Motor neuron (in vitro differentiated cells): Measurements from ENCODE around the gene RO60. TPM values are rescaled to one million over a fixed set of nuclear protein-coding genes. Genes with fewer than 3 reads are reported as not detected.

Source experiments
- ATAC-seq, 8 experiments: fragments of 200-7000 bp; cut with Tn5 transposase; replicated peaks in 6 of 8; 2 replicates each; pipeline ENCODE4 v1.8.0; 2021; ENCODE audit warnings: mild to moderate bottlenecking in 8 of 8, moderate library complexity in 8 of 8
- H3K27ac ChIP-seq, 2 donors: fragments of 250-450 bp; sonication (Bioruptor Pico); 2 replicates each; pipeline ENCODE4 v1.9.0; 2021; ENCODE audit warnings: antibody characterized with exemption in 2 of 2, mild to moderate bottlenecking in 2 of 2, moderate library complexity in 1 of 2
- H3K4me1 ChIP-seq, 2 donors: fragments of 250-450 bp; sonication (Bioruptor Pico); replicated peaks in 1 of 2; 2 replicates each; pipeline ENCODE4 v1.6.1; 2021; ENCODE audit warnings: antibody characterized with exemption in 2 of 2, mild to moderate bottlenecking in 2 of 2, moderate library complexity in 1 of 2
- H3K4me3 ChIP-seq, 5 donors: fragments of 250-450 bp; sonication (Bioruptor Pico); 2 replicates each; pipeline ENCODE4 v1.9.0; 2021; ENCODE audit warnings: antibody characterized with exemption in 5 of 5, mild to moderate bottlenecking in 5 of 5, moderate library complexity in 4 of 5
- WGBS, 10 experiments: fragments of 450-650 bp; shearing (Covaris generic); methylation state at CpG; one replicate each; pipeline ENCODE4 v1.0.0; 2022; 5-methylcytosine and 5-hydroxymethylcytosine counted together
- in situ Hi-C, 9 experiments: fragments of 400-800 bp; cut with MboI; loops; one replicate each; pipeline ENCODE4 v1.15.0; 2021; ENCODE audit warnings: low sequenced_read_pairs in 9 of 9, low pct_unique_long_range_greater_than_20kb in 2 of 9; ENCODE audit not compliant: unreplicated experiment in 9 of 9
- total RNA-seq, 8 experiments: library from RNA; unstranded; fragments of 300-600 nt; gene quantifications; 2 replicates each; pipeline versions ENCODE4 v1.2.3 to v1.2.4, GENCODE V29; 2022

The RO60 gene
- total RNA-seq, 8 experiments from 2014 or later: 69.7 to 177 (median 156) TPM

DNA sequence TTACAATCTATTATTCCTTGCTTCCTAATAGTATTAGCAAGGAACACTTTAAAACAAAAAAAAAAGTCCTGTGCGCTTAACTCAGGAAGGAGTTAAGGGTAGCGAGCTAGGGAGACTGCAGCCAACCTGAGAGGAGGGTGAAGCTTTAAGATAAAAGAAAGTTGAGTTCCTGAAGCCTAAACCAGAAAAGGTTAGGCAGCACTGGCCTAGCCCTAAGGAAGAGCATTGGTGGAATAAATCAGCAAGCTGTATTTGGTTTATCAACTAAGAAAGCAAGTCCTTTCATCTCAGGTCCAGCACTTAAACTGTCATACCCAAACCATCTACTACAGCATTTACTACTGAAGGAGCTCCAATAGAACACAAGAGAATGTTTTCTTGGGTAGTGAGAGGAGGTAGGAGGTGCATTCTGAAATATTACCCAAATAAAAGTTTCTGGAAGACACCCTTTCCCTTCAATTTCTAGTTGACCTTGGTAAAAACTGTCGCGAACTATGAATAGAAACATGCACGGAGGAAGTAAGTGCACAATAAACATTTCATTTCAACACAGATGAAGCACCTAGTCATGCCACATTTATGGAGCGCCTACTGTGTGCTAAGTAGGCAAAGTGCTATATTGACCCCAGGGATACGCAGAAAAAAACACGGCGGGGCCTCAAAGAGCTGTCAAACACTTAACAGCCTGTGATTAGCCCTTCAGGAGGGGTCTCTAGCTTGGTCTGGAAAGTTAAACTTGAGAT lies 44.5 kb downstream of the RO60 start:
- Histone ChIP-seq H3K27ac (no peak overlapping the region), H3K4me3 (peak overlapping the region; percentile 56 to 95 (median 58)), H3K4me1 (peaks cover 0 to 9% of the 10 kb centered on the region in 2 donors)
- in situ Hi-C loops: no loop called here
- 13 to 80% (median 46%) methylated on average over 1 to 9 of the region's 9 CpGs for WGBS, 10 experiments
- no peak for ATAC-seq

DNA sequence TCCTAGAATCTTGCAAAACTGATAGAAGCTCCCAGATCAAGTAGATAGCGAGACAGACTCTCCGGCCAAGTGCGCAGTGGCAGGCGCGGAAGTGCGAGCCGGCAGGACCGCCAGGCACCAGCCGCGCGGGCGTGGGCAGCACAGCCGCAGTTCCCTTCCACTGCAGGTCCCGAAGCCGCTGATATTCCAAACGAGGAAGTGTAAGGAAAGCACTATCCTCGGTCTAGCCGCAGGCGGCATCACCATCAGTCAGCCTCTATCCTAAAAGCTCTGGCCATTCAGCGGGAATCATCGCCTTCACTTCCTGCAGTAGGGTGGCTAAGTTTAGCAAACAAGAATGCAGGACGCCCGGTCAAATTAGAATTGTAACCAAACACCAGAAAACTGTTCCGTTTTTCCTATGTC lies 45.1 kb downstream of the RO60 start:
- no peak overlapping the region for H3K27ac ChIP-seq
- 0 to 14% (median 0%) methylated on average over 1 to 24 of the region's 24 CpGs; no CpG with 5 or more reads in 1 of the 10 experiments for WGBS, 10 experiments
- peak; percentile 19 to 46 (median 28) for ATAC-seq
- peak overlapping the region; percentile 56 to 95 (median 58) for H3K4me3 ChIP-seq
- peaks cover 0 to 9% of the 10 kb centered on the region in 2 donors for H3K4me1 ChIP-seq
- in situ Hi-C loops: no loop called here

DNA sequence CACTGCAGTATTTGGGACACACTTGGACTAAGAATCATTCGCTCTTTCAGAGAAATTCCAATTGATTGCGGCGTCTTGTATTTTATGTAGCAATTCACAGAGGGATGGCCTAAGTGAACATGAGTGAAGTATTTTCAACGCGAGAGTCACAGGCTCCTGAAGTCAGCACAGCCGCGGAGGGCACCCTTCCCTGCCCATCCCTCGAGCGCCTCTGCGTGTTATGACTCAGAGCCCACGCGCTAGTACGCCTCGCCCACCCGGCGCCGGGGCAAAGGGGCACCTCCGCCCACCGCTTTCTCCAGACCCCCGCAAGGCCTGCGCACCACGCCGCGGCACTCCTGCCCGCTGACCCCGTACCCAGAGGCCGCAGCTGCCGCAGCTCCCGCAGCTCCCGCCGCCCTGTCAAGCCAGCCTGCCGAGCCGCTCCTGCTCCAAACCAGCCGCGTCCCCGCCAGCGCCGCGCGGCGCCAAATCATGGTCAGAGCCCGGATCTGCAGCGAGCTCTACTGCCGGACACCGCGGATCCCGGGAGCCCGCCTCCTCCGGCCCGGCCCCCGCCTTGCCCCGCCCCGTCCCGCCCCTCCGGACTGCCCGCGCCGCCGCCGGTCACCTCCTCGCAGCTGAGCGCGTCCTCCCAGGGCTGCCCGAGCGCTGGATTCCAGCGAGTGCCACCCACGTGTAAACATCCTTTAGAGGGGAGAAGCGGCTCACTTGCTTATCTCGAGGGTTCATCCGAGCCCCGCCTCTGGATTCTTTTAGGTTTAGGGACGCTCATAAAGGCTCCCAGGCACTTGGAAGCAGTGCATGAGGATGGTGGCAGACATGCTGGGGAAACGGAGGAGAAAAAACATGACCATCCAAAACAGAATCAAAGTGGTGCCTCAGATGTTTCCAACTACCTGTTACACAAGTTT lies 45.8 kb downstream of the RO60 start, which contains the start of gene GLRX2:
TSS of gene GLRX2 (minus strand) at position 508 of the 914 bp plus-strand sequence. CDS start at position 476, 32 bp downstream.
- peak; percentile 88 to 93 (median 91) for ATAC-seq
- Histone ChIP-seq H3K4me1 (peaks cover 0 to 9% of the 10 kb centered on the region in 2 donors), H3K4me3 (peak within 1 kb of the TSS; percentile 56 to 95 (median 58)), H3K27ac (peak within 1 kb of the TSS; percentile 45 to 69)
- WGBS, 10 experiments: 0 to 6% (median 1%) methylated on average over 3 to 28 of the region's 73 CpGs; no CpG with 5 or more reads in 3 of the 10 experiments
- in situ Hi-C loops: no loop called here

DNA sequence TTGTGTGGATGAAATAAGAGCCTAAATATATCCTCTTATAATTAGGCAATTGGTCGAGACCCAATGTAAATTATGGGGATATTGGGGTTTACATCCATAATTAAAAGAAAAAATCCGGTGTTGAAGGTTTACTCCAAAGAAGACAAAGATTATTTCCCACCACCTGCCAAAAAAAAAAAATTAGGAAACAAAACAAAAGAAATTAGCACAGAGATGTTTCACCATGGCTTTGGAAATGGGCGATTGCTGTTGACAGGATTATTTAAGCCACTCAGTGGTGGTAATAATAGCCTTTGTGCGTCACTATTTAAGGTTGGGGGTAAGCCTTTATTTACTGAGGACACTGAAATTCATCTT lies 46.4 kb downstream of the RO60 start:
- WGBS, 10 experiments: 13 to 58% (median 37%) methylated on average over 2 to 4 of the region's 4 CpGs
- H3K4me1 ChIP-seq: peaks cover 0 to 9% of the 10 kb centered on the region in 2 donors
- in situ Hi-C loops: no loop called here
- no peak overlapping the region for H3K27ac ChIP-seq
- H3K4me3 ChIP-seq: peak overlapping the region; percentile 56 to 95 (median 58)
- no peak for ATAC-seq

- in situ Hi-C loops: no loop called here
- H3K4me3 ChIP-seq: no peak overlapping the region
- 13 to 100% (median 89%) methylated on average over 1 to 3 of the region's 3 CpGs; no CpG with 5 or more reads in 2 of the 10 experiments for WGBS, 10 experiments
- peaks cover 13 to 22% of the 10 kb centered on the region in 2 donors for H3K4me1 ChIP-seq
- no peak for ATAC-seq
- no peak overlapping the region for H3K27ac ChIP-seq
Measured at GRCh38 chr1:193108471-193108870, 49.1 kb downstream of the RO60 start.

Other genes with a start within 250 kb of the RO60 start
- gene UCHL5, start 252 bp upstream of the RO60 start, total RNA-seq: 10 to 100 TPM; 24.7 to 79.2 (median 57.1) TPM
- gene GLRX2, start 45.8 kb downstream of the RO60 start, total RNA-seq: 10 to 100 TPM; 11.6 to 30.2 (median 17.0) TPM
- gene CDC73, start 62.4 kb downstream of the RO60 start, total RNA-seq: 10 to 100 TPM; 18.6 to 44.8 (median 26.3) TPM
- gene B3GALT2, start 127.0 kb downstream of the RO60 start, total RNA-seq: 10 to 100 TPM in 5 of 8 experiments, 1 to 10 TPM in 3; 2.4 to 27.0 (median 15.9) TPM